ENCODE measurements around the gene ITK.

The ITK gene

GRCh38 chr5:157271740-157272271 is 91.2 kb downstream of the ITK start:
- no peak for DNase-seq
- intact Hi-C loops (cut with DNase I) = no loop called here

GRCh38 chr5:157273131-157273556 is 92.5 kb downstream of the ITK start:
- DNase-seq = no peak
- intact Hi-C loops (cut with DNase I) = no loop called here

- no peak for DNase-seq
- intact Hi-C loops (cut with DNase I) = no loop called here
These were observed 94.8 kb downstream of the ITK start for GRCh38 chr5:157275403-157275802.

- intact Hi-C loops (cut with DNase I) = no loop called here
- no peak for DNase-seq
These were observed 97.8 kb downstream of the ITK start for GRCh38 chr5:157278319-157279037.

GRCh38 chr5:157279605-157280239 is 99.1 kb downstream of the ITK start:
- DNase-seq = no peak
- intact Hi-C loops (cut with DNase I) = no loop called here

- intact Hi-C loops (cut with DNase I) = no loop called here
- no peak for DNase-seq
These were observed 100.3 kb downstream of the ITK start for GRCh38 chr5:157280927-157281326.

GRCh38 chr5:157282150-157282549 is 101.5 kb downstream of the ITK start:
- intact Hi-C loops (cut with DNase I) = no loop called here
- DNase-seq = no peak

- intact Hi-C loops (cut with DNase I) = no loop called here
These were observed 102.8 kb downstream of the ITK start for GRCh38 chr5:157283434-157283833.

GRCh38 chr5:157284458-157285212 is 104.0 kb downstream of the ITK start:
- intact Hi-C loops (cut with DNase I) = no loop called here
- DNase-seq = no peak

More at GRCh38 chr5:157283434-157283833, 102.8 kb downstream of the ITK start:
- no peak for DNase-seq

GRCh38 chr5:157285310-157286035 is 104.8 kb downstream of the ITK start:
- intact Hi-C loops (cut with DNase I) = no loop called here
- no peak for DNase-seq

GRCh38 chr5:157286761-157287211 is 106.1 kb downstream of the ITK start:
- intact Hi-C loops (cut with DNase I) = no loop called here
- no peak for DNase-seq

GRCh38 chr5:157288405-157289163 is 107.9 kb downstream of the ITK start:
- no peak for DNase-seq
- intact Hi-C loops (cut with DNase I) = no loop called here

GRCh38 chr5:157289164-157289819 is 108.7 kb downstream of the ITK start:
- no peak for DNase-seq
- intact Hi-C loops (cut with DNase I) = no loop called here

GRCh38 chr5:157290156-157290980 is 109.7 kb downstream of the ITK start:
- DNase-seq = peak in 1 of 10 donors; percentile 82
- intact Hi-C loops (cut with DNase I) = no loop called here

- no peak for DNase-seq
- intact Hi-C loops (cut with DNase I) = no loop called here
These were observed 110.5 kb downstream of the ITK start for GRCh38 chr5:157290981-157291711.

GRCh38 chr5:157292599-157292998 is 112.0 kb downstream of the ITK start:
- intact Hi-C loops (cut with DNase I) = no loop called here
- DNase-seq = no peak

- intact Hi-C loops (cut with DNase I) = no loop called here
- no peak for DNase-seq
These were observed 113.9 kb downstream of the ITK start for GRCh38 chr5:157294407-157295091.

Measured in posterior cingulate gyrus (tissue), 11 donors.